CD4-positive, alpha-beta T cell treated with Interferon gamma for 1 hour (primary cell): ENCODE results near the gene SPATC1L.

Source experiments
- DNase-seq: peaks from one replicate; pipeline ENCODE4 v3.0.0-alpha.2; 2020

Gene SPATC1L

DNA sequence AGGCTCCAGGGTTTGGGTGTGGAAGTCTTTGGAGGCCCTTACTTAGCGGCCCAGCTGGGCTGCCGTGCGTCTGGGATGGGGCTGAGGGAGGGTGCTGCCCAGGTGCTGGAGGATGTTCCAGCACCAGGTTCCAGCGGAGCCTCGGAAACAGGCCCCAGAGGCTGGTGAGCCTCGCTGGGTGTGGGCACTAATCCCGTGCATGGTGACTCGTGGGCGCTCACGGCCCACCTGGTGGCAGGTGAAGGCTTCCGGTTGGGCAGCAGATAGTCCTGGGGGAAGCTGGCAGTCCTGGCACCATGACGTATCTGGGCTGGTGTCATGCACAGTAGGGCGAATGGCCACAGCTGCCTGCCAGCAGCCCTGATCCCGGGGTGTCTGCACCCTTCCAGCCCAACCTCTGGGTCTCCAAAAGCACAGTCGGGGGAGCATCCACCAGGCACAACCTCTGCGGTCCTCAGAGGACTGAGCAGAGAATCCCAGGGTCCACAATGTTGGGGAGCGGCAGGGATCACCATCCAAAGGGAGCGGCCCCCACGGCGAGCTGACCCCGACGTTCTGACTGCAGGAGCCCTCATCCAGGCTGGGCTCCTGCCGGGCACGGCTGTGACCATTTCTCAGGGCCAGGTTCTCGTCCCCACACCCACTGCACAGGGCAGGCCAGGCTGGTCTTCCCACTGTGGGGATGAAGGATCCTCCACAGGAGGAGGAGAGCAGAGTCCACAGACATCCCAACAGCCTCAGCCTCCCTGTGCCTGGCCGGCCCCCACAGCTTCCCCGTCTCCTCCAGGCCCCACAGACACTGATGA, 54.2 kb downstream of the SPATC1L start:
- DNase-seq, result no peak

DNA sequence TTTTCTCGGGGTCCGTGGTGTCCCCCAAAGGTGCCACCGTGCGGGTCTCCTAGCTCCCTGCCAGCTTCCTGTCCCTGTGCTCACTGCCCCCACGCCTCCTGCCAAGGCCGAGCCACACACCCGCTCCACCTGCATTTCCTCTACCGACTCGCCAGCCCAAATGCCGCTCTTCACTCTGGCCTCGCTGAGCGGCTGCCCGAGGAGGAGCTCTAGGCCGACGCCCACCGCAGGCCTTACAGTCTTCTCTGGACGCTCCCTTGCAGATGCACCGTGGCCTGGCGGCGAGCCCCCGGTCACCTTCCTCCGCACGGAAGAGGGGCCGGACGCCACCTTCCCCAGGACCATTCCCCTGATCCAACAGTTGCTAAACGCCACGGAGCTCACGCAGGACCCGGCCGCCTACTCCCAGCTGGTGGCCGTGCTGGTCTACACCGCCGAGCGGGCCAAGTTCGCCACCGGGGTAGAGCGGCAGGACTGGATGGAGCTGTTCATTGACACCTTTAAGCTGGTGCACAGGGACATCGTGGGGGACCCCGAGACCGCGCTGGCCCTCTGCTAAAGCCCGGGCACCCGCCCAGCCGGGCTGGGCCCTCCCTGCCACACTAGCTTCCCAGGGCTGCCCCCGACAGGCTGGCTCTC, 55.2 kb downstream of the SPATC1L start:
- DNase-seq, result no peak

DNA sequence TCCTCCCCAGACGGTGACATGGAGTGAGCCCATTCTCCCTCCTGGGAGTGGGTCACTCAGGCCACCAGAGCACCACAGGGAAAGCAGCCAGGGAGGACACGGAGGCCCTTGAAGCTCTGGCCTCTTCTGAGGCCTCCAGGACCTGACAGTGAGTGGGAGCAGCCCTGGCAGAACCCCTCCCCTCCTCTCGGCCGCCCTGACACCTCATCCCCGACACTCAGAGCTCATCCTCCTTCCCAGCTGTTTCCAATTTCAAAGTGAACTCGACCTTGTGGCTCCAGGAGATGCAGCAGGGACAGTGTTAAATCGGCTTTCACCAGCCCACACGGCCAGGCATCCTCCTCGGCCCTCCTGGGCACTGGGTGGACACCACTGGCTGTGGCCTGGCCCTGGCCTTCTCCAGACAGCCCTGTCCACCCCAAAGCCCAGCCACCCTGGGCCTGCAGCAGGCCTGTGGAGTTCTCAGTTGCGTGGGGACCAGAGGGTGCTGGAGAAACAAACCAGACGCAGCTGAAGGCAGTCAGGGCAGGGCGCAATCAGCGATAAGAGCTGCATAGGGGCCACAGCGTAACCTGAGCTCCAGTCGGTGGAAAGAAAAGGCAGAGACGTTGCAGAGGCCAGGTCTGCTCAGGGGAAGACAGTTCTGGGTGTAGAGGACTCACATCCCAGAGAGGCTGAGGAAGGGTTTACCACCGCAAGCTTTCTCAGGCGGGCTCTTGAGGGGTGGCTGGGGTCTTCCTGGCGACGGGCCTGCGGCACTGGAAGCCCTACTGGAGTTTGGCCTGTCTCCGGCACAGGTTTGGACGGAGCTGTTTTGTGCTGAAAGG, 55.9 kb downstream of the SPATC1L start:
- DNase-seq, result no peak

DNA sequence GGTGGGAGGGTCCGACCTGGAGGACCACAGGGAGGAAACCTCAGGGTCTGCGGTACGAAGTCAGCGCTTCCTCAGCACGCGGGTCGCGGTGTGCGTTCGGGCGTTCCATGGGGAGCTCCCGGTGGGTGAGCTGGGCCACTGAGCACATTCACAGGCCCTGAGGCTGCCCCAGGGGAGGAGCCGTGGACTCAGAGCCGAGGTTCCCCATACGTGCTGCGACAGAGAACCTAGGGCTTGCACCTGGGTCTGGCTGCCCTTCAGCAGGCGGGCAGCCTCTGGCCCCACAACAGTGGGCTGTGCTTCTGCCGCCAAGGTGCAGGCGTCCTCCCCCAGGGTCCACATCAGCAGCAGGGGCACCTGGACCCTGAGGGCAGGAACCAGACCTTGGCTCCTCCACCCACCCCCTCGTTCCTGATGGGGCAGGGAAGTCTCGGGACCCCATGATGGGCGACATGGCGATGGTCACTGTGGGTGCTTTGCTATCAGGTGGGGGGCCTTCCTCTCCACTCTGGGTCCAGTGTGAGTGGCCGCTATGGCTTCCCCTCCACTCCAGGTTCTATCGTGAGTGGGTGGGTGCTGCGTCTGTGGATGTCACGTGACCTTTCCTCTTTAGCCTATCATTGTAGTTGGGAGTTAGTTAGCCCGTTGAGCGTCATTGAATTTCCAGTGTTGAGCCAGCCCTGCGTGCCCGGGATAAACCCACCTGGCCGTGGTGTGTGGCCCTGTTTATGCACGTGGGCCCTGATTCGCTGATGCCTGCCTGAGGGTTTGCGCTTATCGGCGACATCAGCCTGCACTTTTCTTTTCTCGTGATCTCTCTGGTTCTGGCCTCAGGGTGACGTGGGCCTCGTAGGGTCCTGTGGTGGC, 56.8 kb downstream of the SPATC1L start:
- DNase-seq, result no peak

DNA sequence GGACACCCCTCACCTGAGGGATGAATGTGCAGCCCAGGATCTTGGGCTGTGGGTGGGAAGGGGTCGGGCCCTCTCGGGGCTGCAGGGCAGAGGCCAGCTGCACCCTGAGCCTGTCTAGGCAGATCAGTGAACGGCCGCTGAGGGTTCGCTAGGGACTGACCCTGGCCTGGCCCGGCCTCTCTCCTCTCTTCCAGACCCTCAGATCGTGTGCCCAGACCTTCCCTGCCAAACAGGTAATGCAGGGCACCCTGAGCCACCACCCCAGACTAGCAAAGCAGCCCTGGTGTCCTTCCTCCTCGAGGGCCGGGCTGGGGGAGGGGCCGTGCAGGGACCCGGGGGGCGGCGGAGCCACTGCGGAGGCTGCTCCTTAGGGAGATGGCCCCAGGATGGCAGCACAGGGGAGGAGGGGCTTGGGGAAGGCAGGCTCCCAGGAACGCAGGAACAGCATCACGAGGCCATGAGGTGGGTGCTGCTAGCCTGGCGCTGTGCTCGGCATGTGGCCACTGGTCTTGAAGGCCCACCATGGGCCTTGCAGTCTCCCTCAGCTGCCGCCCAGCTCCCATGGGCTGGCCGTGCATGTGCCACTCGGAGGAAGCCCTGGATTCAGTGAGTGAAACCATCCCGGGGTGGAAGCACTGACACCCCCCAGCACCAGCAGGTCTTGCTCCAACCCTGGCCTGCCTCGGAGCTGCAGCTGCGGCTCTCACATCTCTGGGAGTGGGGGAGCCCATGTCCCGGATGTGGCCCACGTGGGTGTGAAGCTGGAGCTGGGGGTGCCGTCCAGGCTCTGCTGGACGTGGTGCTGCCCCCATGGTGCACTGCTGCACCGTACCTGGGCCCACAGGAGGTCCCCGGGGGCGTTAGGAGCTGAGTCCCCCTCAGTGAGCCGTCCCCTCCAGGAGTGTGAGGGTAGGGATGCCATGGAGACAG, 57.7 kb downstream of the SPATC1L start:
- no peak for DNase-seq

DNA sequence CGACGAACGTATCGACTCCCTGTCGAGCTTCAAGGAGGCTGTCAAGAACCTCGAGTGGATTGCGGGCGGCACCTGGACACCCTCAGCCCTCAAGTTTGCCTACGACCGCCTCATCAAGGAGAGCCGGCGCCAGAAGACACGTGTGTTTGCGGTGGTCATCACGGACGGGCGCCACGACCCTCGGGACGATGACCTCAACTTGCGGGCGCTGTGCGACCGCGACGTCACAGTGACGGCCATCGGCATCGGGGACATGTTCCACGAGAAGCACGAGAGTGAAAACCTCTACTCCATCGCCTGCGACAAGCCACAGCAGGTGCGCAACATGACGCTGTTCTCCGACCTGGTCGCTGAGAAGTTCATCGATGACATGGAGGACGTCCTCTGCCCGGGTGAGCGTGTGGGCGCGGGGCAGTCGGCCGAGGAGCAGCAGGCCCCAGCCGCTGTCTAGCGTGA, 58.4 kb downstream of the SPATC1L start:
- DNase-seq, result no peak

DNA sequence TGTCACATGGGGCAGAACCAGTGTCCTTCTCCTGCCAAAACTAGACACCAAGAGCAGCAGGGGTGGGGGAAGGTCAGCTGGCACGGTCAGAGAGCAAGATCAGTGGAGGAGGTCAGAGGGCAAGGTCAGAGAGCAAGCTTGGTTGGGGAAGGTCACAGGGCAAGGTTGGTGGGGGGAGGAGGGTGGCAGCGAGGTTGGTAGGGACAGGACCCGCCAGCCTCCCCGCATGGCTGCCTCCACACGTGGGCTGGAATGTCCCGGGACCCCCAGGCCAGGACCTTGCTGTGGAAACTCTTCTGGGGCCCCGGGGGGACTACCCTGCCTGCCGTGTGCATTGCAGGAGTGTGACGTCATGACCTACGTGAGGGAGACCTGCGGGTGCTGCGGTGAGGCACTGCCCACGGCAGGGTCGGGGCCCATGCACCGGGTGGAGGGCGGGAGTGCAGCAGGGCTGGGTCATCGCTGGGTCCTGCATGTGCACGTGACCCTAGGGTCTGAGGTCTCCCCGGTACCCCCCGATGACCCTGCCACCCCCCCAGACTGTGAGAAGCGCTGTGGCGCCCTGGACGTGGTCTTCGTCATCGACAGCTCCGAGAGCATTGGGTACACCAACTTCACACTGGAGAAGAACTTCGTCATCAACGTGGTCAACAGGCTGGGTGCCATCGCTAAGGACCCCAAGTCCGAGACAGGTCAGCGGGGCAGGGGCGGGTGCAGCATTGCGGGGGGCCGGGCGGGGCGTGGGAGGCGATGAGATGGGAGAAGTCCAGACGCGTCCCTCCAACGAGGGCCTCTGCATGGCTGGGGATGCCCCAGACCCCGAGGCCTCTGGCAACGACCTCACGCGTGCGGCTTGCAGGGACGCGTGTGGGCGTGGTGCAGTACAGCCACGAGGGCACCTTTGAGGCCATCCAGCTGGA, 59.1 kb downstream of the SPATC1L start:
- no peak for DNase-seq

DNA sequence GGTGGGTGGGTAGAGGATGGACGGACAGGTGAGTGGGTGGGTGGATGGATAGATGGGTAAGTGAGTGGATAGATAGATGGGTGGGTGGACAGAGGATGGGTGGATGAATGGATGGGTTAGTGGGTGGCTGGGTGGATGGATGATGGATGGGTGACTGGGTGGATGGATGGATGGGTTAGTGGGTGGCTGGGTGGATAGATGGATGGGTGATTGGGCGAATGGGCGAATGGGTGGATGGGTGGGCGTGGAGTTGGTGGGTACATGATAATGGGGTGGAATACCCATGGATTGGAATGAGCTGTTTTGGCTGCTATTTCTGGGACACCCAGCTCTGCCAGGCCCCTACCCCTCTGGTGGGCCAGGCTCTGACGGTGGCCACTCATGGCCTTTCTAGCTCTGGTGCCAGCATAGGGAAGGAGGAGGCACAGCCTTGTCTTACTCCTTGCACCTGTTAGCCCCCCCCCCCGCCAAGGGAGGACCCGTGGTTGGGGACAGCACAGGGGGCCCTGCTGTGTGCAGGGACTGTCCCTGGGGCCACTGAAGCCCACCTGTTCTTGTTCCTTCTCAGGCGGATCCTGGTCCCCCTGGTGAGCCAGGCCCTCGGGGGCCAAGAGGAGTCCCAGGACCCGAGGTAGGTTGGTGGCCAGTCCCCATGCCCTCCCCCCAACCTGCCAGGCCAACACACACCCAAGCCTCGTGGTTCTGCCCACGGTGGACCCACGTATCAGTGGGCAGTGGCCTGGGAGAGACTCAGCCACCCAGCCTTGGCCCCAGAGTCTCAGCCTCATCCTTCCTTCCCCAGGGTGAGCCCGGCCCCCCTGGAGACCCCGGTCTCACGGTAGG, 60.0 kb downstream of the SPATC1L start:
- DNase-seq, result no peak

DNA sequence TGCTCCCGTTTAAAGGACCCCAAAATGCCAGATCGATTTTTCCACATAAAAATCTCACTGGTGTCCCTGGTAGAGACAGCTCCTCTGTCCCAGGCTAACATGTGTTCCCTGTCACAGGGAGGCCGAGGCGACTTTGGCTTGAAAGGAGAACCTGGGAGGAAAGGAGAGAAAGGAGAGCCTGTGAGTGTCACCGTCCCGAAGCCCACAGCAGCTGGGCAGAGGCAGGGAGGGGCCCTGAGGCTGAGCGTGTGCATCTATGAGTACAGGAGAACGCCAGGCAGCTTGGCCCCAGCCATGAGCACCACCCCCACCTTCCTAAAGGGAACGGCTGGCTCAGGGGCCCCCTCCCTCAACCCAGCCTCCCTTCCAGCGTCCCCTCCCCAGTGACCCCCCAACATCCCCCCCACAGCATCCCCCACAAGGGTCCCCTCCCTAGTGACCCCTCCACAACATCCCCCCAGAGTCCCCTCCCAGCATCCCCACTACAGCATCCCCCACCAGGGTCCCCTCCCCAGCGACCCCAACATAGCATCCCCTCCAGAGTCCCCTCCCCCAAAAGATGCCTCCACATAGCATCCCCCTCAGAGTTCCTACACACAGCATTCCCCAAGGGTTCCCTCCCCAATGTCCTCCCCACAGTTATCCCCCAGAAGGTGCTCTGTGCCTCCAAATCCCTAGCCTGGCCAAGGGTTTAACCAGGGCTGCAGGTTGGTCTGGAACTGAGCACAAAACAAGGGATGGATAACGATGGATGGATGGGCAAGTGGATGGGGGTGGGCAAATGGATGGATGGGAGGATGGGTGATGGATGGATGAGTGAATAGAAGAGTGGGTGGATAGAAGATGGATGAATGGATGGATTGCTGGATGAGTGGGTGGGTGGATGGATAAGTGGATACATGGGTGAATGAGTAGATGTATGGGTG, 61.2 kb downstream of the SPATC1L start:
- DNase-seq, result no peak

DNA sequence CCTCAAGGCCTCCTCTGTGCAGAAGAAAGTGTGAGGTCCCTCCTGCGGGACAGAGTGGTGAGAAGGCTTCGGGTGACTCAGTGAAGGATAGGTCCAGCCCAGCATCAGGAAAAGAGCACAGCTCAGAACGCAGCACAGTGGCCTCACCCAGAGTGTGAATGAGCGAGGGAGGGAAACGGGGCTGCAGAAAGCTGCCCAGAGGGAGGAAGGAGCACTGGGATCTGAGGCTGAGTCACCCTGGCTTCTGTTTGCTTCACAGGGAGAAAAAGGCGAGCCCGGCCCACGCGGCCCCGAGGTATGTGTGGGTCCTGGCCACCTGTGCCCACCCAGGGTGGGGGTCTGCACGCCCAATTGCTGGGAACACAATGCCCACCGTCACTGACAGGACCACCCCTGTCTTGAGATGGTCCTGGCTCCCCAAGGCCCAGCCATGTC, 62.0 kb downstream of the SPATC1L start:
- DNase-seq, result no peak

DNA sequence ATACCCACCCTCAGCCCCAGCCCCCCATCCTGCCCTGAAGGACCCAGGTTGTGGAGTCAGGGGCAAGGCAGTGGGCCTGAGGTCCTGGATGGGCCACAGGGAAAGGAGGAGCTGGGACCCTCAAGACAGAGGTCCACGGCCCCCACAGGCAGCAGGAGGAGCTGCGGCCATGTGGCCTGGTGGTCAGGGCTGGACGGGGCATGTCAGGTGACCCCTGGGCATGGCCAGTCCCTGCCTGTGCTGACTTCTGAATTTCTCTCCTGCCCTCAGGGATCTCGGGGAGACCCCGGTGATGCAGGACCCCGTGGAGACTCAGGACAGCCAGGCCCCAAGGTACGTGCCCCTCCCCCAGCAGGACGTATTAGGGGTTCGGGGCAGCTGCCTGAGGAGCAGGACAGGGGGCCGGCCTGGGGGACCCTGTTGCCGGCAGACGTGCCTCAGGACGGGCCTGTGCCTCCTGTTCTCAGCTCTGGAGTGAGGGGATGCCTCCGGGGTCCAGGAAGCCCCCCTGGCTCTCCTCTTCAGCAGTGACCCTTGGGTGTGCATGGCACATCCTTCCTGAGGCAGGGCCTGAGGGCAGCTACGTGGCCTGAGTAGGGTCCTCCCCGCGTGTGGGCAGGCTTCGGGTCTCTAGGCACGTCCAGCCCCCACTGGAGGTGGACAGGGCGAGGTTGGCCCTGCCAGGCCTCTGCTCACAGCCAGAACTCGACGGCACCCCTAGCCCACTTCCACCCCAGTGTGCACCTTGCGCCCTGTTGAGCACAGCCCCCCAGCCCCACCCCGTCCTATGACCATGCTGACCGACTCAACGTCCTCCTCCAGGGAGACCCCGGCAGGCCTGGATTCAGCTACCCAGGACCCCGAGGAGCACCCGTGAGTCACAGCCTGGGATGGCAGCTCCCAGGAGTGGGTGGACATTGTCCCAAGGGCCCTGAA, 62.7 kb downstream of the SPATC1L start:
- no peak for DNase-seq

DNA sequence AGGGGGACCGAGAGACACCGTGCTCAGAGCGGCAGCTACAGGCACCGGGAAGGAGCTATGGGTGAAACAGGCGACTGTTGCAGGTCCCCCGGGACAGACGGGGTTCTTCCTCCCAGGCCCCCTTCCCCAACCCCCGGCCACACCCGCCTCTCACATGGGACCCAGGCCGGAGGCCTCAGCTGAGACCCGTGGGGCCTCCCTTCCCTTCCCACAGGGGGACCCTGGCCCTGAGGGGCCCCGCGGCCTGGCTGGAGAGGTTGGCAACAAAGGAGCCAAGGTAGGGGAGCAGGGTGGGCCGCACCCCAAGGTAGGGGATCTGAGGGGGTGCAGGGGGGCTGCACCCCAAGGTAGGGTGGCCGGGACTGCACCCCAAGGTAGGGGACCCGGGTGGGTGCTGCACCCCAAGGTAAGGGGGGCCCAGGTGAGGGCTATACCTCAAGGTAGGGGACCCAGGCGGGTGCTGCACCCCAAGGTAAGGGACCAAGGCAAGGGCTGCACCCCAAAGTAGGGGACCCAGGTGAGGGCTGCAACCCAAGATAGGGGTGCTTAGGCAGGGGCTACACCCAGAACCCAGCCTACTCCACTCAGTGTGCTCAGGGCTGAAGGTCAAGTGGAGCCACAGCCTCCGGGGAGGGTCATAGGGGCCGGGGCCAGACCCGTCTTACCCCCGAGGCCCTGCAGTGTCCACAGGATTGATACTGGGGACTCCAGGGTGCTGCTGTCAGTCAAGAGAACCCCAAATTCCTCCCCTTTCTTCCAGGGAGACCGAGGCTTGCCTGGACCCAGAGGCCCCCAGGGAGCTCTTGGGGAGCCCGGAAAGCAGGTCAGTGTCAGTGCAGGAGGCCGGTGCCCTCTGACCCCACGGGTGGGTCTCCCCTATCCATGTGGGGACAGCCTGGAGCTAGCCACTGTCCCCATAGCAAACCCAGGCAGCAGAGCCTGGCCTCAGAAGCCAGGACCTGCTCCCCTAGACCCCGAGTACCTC, 63.7 kb downstream of the SPATC1L start:
- no peak for DNase-seq

DNA sequence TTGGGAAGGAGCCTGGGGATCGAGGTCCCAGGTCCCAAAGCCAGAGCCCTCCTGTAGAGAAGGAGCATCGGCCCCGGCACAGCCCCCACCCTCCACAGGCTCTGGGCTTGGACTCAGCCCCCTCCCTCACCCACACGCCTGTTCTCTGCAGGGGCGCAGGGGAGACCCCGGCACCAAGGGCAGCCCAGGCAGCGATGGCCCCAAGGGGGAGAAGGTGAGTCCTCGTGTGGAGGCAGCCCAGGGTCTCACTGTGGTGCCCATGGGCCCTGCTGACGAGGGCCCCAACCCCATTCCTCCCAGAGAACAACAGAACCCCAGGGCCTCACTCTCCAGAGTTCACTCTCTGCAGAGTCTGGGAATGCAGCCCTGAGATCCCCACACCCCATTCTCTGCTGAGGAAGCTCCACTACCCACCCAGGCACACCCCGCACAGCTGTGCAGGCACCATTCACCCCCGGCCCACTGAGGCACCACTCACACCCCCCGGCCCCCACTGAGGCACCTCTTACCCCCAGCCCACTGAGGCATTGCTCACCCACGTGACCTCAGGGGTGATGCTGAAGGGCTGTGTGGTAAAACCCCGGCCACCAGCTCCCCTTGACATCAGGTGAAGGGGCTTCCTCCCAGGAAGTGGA, 64.5 kb downstream of the SPATC1L start:
- no peak for DNase-seq

DNA sequence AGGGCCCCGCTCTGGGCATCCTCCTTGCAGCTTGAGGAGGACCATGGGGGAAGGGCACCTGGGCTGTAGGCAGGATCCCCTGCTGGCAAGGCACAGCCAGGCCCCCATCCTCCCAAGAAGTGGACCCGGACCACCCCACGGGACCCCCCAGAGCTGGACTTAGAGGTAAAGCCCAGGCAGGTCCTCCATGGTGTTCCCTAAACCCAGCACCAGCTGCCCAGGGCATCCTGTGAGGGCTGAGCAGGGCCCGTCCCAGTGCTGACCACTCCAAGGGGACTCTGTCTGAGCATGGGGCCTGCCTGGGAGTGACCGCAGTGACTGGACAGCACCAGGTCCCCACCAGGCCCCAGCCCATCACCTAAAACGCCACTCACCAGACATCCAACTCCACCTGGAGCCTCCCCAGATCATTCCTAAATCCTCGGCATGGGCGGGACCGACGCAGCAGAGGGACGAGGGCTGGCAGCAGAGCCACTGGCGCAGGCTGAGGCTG, 65.1 kb downstream of the SPATC1L start:
- no peak for DNase-seq
